Measurements from ENCODE around the gene YAP1. TPM values are rescaled to one million over a fixed set of nuclear protein-coding genes. Genes with fewer than 3 reads are reported as not detected.
A peak's percentile ranks its signal among the peaks of the same experiment; 100 is the strongest.

YAP1 gene
- total and polyA plus RNA-seq, 2 experiments from 2014 or later, result 11.9 to 136 TPM

GRCh38 chr11:102266099-102266498 lies 155.9 kb downstream of the YAP1 start:
- Histone ChIP-seq H4K20me1 (ENCODE audit: insufficient read depth) (no peaks in the 10 kb centered on the region), H3K9me3 (ENCODE audit: low read depth) (no peaks in the 10 kb centered on the region), H3K36me3 (ENCODE audit: low read depth) (no peaks in the 10 kb centered on the region), H3K27me3 (replicated peaks; ENCODE audit: insufficient read depth) (no peaks in the 10 kb centered on the region), H3F3A (ENCODE audit: insufficient read depth) (peaks cover 45% of the 10 kb centered on the region), H3K9ac (no peak overlapping the region), H3K27ac (peak overlapping the region; percentile 4; the same call in 1 of the 2 replicates), H2AFZ (no peak overlapping the region), H3K4me2 (ENCODE audit: unreplicated experiment) (peak overlapping the region; percentile 14), H3K4me1 (ENCODE audit: insufficient read depth) (peaks cover 43% of the 10 kb centered on the region), H3K9me2 (ENCODE audit: insufficient read depth) (no peaks in the 10 kb centered on the region), H3K4me3 (no peak overlapping the region), H3K79me2 (ENCODE audit: insufficient read depth) (no peaks in the 10 kb centered on the region)
- DNase-seq, result peak; percentile 65
- TF ChIP-seq EZH2 (IDR thresholded peaks at IDR 0.05; ENCODE audit: insufficient read depth, poor library complexity, severe bottlenecking) (no peak), EZH2phosphoT487 (IDR thresholded peaks at IDR 0.05; ENCODE audit: insufficient read depth, low read depth) (no peak)
- in situ Hi-C loops (cut with MboI), result no loop called here
- WGBS, 2 experiments (ENCODE audit: low coverage in 1 of 2, low lambda C conversion rate in 2 of 2, missing lambda C conversion rate in 2 of 2), result 4 to 15% methylated on average over 1 of the region's 1 CpG

DNA sequence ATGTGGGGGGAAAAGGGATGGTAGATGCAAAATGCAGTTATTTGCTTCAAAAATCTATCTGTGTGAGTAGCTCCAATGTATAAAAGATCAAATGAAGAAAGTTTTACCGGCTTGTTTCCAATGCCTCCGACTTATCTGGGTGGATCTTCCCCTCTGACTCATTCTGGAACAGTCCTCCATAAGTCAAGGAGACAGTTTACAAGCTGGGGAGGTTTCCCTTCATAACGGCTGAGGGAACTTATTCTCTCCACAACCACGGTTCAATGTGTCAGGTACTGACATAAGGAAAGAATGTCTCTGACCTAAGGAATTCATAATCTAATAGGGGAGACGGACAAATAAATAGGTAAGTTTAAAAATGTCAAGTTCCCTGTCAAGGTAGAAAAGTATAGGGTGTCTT lies 157.4 kb downstream of the YAP1 start:
- no peaks in the 10 kb centered on the region for H4K20me1 ChIP-seq (ENCODE audit: insufficient read depth)
- H3K9ac ChIP-seq, result peak overlapping the region; percentile 40
- peak; percentile 82 for DNase-seq
- peak overlapping the region; percentile 90 for H3K4me2 ChIP-seq (ENCODE audit: unreplicated experiment)
- H3K9me2 ChIP-seq (ENCODE audit: insufficient read depth), result no peaks in the 10 kb centered on the region
- in situ Hi-C loops (cut with MboI), result no loop called here
- 1 to 2% methylated on average over 5 of the region's 5 CpGs for WGBS, 2 experiments (ENCODE audit: low coverage in 1 of 2, low lambda C conversion rate in 2 of 2, missing lambda C conversion rate in 2 of 2)
- H3F3A ChIP-seq (ENCODE audit: insufficient read depth), result peaks cover 45% of the 10 kb centered on the region
- H3K4me3 ChIP-seq, result peak overlapping the region; percentile 77
- no peaks in the 10 kb centered on the region for H3K79me2 ChIP-seq (ENCODE audit: insufficient read depth)
- H3K9me3 ChIP-seq (ENCODE audit: low read depth), result no peaks in the 10 kb centered on the region
- H3K27ac ChIP-seq, result peak overlapping the region; percentile 36
- TF ChIP-seq EZH2phosphoT487 (IDR thresholded peaks at IDR 0.05; ENCODE audit: insufficient read depth, low read depth) (no peak), EZH2 (IDR thresholded peaks at IDR 0.05; ENCODE audit: insufficient read depth, poor library complexity, severe bottlenecking) (no peak)
- peaks cover 43% of the 10 kb centered on the region for H3K4me1 ChIP-seq (ENCODE audit: insufficient read depth)
- H3K36me3 ChIP-seq (ENCODE audit: low read depth), result no peaks in the 10 kb centered on the region
- H2AFZ ChIP-seq, result peak overlapping the region; percentile 79
- no peaks in the 10 kb centered on the region for H3K27me3 ChIP-seq (replicated peaks; ENCODE audit: insufficient read depth)

DNA sequence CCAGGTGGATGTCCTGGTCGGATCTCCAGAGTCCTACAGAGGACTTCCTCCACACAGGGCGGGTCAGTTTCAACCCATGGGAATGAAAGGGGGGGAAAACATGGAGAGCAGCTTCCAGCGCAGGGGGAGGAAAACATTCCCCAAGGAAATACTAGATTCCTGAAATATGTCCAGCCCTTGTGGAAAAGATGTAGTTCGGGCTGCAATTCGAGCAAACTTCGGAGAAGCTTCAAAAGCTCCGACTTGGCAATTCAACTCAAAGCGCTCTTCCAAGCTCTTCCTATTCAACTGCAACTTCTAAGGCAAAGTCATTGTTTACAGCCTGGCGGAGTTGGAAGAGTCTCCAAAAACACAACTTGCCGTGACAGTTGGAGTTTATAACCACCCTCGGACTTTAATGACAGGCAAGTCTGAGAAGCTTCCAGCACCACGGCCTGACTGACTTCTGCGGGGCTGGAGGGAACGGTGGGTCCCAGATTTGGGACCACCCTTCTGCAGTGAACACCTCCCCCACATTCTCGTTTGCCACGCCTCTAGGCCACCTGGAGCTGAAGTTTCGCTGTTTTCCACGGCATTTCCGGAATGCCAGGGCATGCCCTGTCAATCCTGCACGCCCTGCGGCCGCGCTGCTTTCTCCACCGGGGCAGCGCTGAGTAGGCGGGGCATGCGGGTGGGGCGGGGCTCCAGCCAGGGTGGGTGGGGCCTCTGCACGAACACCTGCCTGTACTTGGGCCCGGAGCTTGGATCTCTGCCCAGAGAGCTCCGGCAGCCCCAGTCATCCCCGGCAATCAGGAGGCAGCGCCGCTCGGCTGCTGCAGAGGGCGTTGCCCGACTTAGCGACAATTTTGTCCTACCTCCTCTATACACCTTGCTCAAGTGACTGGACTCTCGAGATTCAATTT lies 158.1 kb downstream of the YAP1 start:
- peak; percentile 73 for DNase-seq
- Histone ChIP-seq H2AFZ (peak overlapping the region; percentile 79), H4K20me1 (ENCODE audit: insufficient read depth) (no peaks in the 10 kb centered on the region), H3F3A (ENCODE audit: insufficient read depth) (peaks cover 45% of the 10 kb centered on the region), H3K9me3 (ENCODE audit: low read depth) (no peaks in the 10 kb centered on the region), H3K9ac (peak overlapping the region; percentile 40), H3K36me3 (ENCODE audit: low read depth) (no peaks in the 10 kb centered on the region), H3K79me2 (ENCODE audit: insufficient read depth) (no peaks in the 10 kb centered on the region), H3K4me2 (ENCODE audit: unreplicated experiment) (peak overlapping the region; percentile 90), H3K27me3 (replicated peaks; ENCODE audit: insufficient read depth) (no peaks in the 10 kb centered on the region), H3K9me2 (ENCODE audit: insufficient read depth) (no peaks in the 10 kb centered on the region), H3K4me3 (peak overlapping the region; percentile 77), H3K27ac (peak overlapping the region; percentile 36), H3K4me1 (ENCODE audit: insufficient read depth) (peaks cover 43% of the 10 kb centered on the region)
- 1% methylated on average over 21 to 37 of the region's 39 CpGs for WGBS, 2 experiments (ENCODE audit: low coverage in 1 of 2, low lambda C conversion rate in 2 of 2, missing lambda C conversion rate in 2 of 2)
- TF ChIP-seq EZH2 (IDR thresholded peaks at IDR 0.05; ENCODE audit: insufficient read depth, poor library complexity, severe bottlenecking) (no peak), EZH2phosphoT487 (IDR thresholded peaks at IDR 0.05; ENCODE audit: insufficient read depth, low read depth) (no peak)
- in situ Hi-C loops (cut with MboI), result no loop called here

DNA sequence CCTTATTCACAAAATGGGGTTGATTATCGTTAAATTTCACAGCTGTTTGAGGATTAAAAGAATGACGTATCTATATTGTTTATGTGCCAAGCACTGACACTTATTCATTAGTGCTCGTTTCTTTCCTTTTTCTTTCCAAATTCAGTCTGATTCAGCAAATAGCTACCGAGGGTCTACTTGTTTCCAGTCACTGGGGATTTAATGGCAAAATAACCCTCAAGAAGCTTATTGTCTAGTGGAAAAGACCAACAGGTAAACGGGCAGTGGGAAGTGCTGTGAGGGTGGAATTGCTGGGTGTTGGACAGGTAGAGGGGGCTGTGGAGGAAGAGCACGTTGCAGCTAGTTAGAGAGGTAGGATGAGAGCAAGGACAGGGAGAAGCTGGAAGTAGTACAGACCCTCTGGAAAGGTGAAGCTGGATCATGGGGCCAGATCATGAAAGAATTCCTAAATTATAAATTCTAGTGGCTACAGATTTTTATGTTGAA lies 158.8 kb downstream of the YAP1 start:
- in situ Hi-C loops (cut with MboI), result no loop called here
- peak overlapping the region; percentile 79 for H2AFZ ChIP-seq
- H3K4me3 ChIP-seq, result peak overlapping the region; percentile 77
- peak overlapping the region; percentile 40; the same call in 1 of the 2 replicates for H3K9ac ChIP-seq
- H4K20me1 ChIP-seq (ENCODE audit: insufficient read depth), result no peaks in the 10 kb centered on the region
- no peaks in the 10 kb centered on the region for H3K27me3 ChIP-seq (replicated peaks; ENCODE audit: insufficient read depth)
- no peaks in the 10 kb centered on the region for H3K79me2 ChIP-seq (ENCODE audit: insufficient read depth)
- WGBS, 2 experiments (ENCODE audit: low coverage in 1 of 2, low lambda C conversion rate in 2 of 2, missing lambda C conversion rate in 2 of 2), result 2 to 4% methylated on average over 6 of the region's 6 CpGs
- TF ChIP-seq EZH2phosphoT487 (IDR thresholded peaks at IDR 0.05; ENCODE audit: insufficient read depth, low read depth), result no peak
- no peak for TF ChIP-seq EZH2 (IDR thresholded peaks at IDR 0.05; ENCODE audit: insufficient read depth, poor library complexity, severe bottlenecking)
- H3K4me2 ChIP-seq (ENCODE audit: unreplicated experiment), result peak overlapping the region; percentile 90
- no peaks in the 10 kb centered on the region for H3K9me3 ChIP-seq (ENCODE audit: low read depth)
- H3K36me3 ChIP-seq (ENCODE audit: low read depth), result no peaks in the 10 kb centered on the region
- H3F3A ChIP-seq (ENCODE audit: insufficient read depth), result peaks cover 45% of the 10 kb centered on the region
- no peaks in the 10 kb centered on the region for H3K9me2 ChIP-seq (ENCODE audit: insufficient read depth)
- peaks cover 43% of the 10 kb centered on the region for H3K4me1 ChIP-seq (ENCODE audit: insufficient read depth)
- DNase-seq, result no peak
- no peak overlapping the region for H3K27ac ChIP-seq
